Mesenchymal stem cell (in vitro differentiated cells and primary cell): ENCODE data around the gene HNRNPF.
"Not testable (repeated sequence)": the region's sequence is repeated elsewhere in the genome, so short reads cannot be mapped to it uniquely, and the experiment has no call there.

ENCODE experiments used
- DNase-seq: peaks from one replicate; pipeline ENCODE4 v3.0.0-alpha.2; 2013
- H2AFZ ChIP-seq: one replicate; pipeline ENCODE4 v1.6.1; 2013; ENCODE audit warnings: low read depth, mild to moderate bottlenecking, control low read depth, inconsistent platforms, low read length, moderate library complexity
- H2AK5ac ChIP-seq: 2 replicates; pipeline ENCODE4 v1.6.1; 2013; ENCODE audit warnings: low read length, moderate library complexity, mild to moderate bottlenecking, inconsistent platforms; ENCODE audit not compliant: severe bottlenecking
- H2BK120ac ChIP-seq: one replicate; pipeline ENCODE4 v1.6.1; 2013; ENCODE audit warnings: low read depth, mild to moderate bottlenecking, inconsistent platforms, low read length, moderate library complexity
- H2BK12ac ChIP-seq, 2 experiments: one replicate each; pipeline ENCODE4 v1.6.1; 2013; ENCODE audit warnings: inconsistent platforms in 2 of 2, low read length in 2 of 2, mild to moderate bottlenecking in 2 of 2, moderate library complexity in 2 of 2, control low read depth in 1 of 2
- H2BK15ac ChIP-seq: one replicate; pipeline ENCODE4 v1.6.1; 2013; ENCODE audit warnings: mild to moderate bottlenecking, low read depth, inconsistent platforms; ENCODE audit not compliant: poor library complexity, severe bottlenecking
- H2BK5ac ChIP-seq: 2 replicates; pipeline ENCODE4 v1.6.1; 2013; ENCODE audit warnings: low read depth, mild to moderate bottlenecking, low read length, control low read depth, inconsistent platforms; ENCODE audit not compliant: poor library complexity, severe bottlenecking
- H3K14ac ChIP-seq, 2 experiments: one replicate each; pipeline ENCODE4 v1.6.1; 2013; ENCODE audit warnings: inconsistent platforms in 2 of 2, low read length in 2 of 2, control low read depth in 1 of 2, mild to moderate bottlenecking in 1 of 2, moderate library complexity in 1 of 2
- H3K18ac ChIP-seq, 2 experiments: one replicate each; pipeline ENCODE4 v1.6.1; 2013; ENCODE audit warnings: inconsistent platforms in 2 of 2, low read length in 2 of 2, control low read depth in 1 of 2, low read depth in 1 of 2, mild to moderate bottlenecking in 1 of 2
- H3K23ac ChIP-seq, 2 experiments: one replicate each; pipeline ENCODE4 v1.6.1; 2013; ENCODE audit warnings: inconsistent platforms in 2 of 2, low read length in 2 of 2, mild to moderate bottlenecking in 2 of 2, moderate library complexity in 2 of 2, control low read depth in 1 of 2
- H3K27ac ChIP-seq: 2 replicates; pipeline ENCODE4 v1.5.1; 2013; ENCODE audit warnings: mild to moderate bottlenecking, moderate library complexity, low read length, control low read depth, inconsistent platforms; ENCODE audit not compliant: poor library complexity, severe bottlenecking
- H3K27me3 ChIP-seq, 2 experiments: 2 replicates each; pipeline versions ENCODE4 v1.6.1 to v1.7.0; 2013; ENCODE audit warnings: low read length in 2 of 2, mild to moderate bottlenecking in 2 of 2, moderate library complexity in 2 of 2, control low read depth in 1 of 2, inconsistent platforms in 1 of 2; ENCODE audit not compliant: control insufficient read depth in 1 of 2, insufficient read depth in 1 of 2
- H3K36me3 ChIP-seq, 2 experiments: 2 replicates each; pipeline versions ENCODE4 v1.6.1 to v1.7.0; 2013; ENCODE audit warnings: low read length in 2 of 2, control low read depth in 1 of 2, inconsistent platforms in 1 of 2, low read depth in 1 of 2, mild to moderate bottlenecking in 1 of 2; ENCODE audit not compliant: insufficient read depth in 2 of 2, control insufficient read depth in 1 of 2
- H3K4ac ChIP-seq, 2 experiments: one replicate each; pipeline ENCODE4 v1.6.1; 2013; ENCODE audit warnings: inconsistent platforms in 2 of 2, low read length in 2 of 2, mild to moderate bottlenecking in 2 of 2, moderate library complexity in 2 of 2, control low read depth in 1 of 2, low read depth in 1 of 2
- H3K4me1 ChIP-seq: 2 replicates; pipeline ENCODE4 v1.6.1; 2013; ENCODE audit warnings: low read depth, low read length, control low read depth; ENCODE audit not compliant: control insufficient read depth, insufficient read depth
- H3K4me2 ChIP-seq: 2 replicates; pipeline ENCODE4 v1.6.1; 2013; ENCODE audit warnings: low read length, mild to moderate bottlenecking, inconsistent platforms; ENCODE audit not compliant: poor library complexity, severe bottlenecking
- H3K4me3 ChIP-seq, 2 experiments: 2 replicates each; pipeline versions ENCODE4 v1.5.1 to v1.7.0; 2013; ENCODE audit warnings: low read length in 2 of 2, mild to moderate bottlenecking in 2 of 2, control low read depth in 1 of 2, low read depth in 1 of 2; ENCODE audit not compliant: insufficient read depth in 1 of 2
- H3K79me1 ChIP-seq: replicated peaks from 2 replicates; pipeline ENCODE4 v1.6.1; 2013; ENCODE audit warnings: mild to moderate bottlenecking, control low read depth, low read length, inconsistent platforms; ENCODE audit not compliant: poor library complexity, severe bottlenecking
- H3K9ac ChIP-seq: 2 replicates; pipeline ENCODE4 v1.7.0; 2013; ENCODE audit warnings: mild to moderate bottlenecking, low read length, moderate library complexity
- H3K9me3 ChIP-seq: 2 replicates; pipeline ENCODE4 v1.7.0; 2013; ENCODE audit warnings: mild to moderate bottlenecking, low read length; ENCODE audit not compliant: control insufficient read depth
- H4K8ac ChIP-seq: one replicate; pipeline ENCODE4 v1.6.1; 2013; ENCODE audit warnings: inconsistent platforms, mild to moderate bottlenecking, low read length, moderate library complexity
- H4K91ac ChIP-seq: one replicate; pipeline ENCODE4 v1.6.1; 2013; ENCODE audit warnings: mild to moderate bottlenecking, low read length, inconsistent platforms
- WGBS: methylation state at CpG from one replicate; pipeline ENCODE4 v1.1.7; 2013; ENCODE audit warnings: mixed read lengths; 5-methylcytosine and 5-hydroxymethylcytosine counted together

Gene HNRNPF

DNA sequence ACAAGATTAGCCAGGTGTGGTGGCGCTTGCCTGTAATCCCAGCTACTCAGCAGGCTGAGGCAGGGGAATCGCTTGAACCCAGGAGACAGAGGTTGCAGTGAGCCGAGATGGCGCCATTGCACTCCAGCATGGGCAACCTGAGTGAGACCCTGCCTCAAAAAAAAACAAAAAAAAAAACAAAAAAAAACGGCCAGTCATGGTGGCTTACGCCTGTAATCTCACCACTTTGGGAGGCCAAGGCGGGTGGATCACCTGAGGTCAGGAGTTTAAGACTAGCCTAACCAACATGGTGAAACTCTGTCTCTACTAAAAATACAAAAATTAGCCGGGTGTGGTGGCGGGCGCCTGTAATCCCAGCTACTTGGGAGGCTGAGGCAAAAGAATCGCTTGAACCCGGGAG is 17.5 kb upstream of the HNRNPF start:
- not testable (repeated sequence) for H2AFZ ChIP-seq, H3K4me1 ChIP-seq, H3K18ac ChIP-seq, H3K4ac ChIP-seq, H3K9me3 ChIP-seq, H2BK5ac ChIP-seq, H3K36me3 ChIP-seq, H3K4me3 ChIP-seq, H3K23ac ChIP-seq, H3K14ac ChIP-seq, H3K4me2 ChIP-seq, H3K79me1 ChIP-seq, H2AK5ac ChIP-seq, H4K91ac ChIP-seq, DNase-seq, H3K9ac ChIP-seq, H4K8ac ChIP-seq, H2BK120ac ChIP-seq, H3K27ac ChIP-seq, H2BK15ac ChIP-seq, H2BK12ac ChIP-seq, H3K27me3 ChIP-seq
- WGBS: 97% methylated on average over 11 of the region's 12 CpGs

DNA sequence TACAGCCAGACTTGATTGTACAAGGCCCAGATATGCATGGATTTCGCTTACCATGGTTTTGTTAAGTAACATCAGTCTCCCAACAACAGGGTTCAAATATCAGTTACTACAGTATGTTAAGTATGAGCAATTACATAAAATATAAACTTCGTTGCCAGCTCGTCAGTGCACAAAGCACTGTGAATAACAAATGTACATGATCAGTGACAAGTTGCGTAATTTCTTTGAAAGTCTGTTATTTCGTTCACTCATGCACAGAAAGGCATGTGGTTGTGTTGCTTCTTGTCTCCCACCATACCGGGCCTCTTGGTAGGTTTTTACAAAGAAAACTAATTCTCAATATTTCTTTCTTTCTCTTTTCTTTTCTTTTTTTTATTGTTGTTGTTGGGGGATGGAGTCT is 15.4 kb upstream of the HNRNPF start:
- Histone ChIP-seq H3K4ac (no peak overlapping the region), H2BK12ac (no peak overlapping the region), H2AK5ac (no peak overlapping the region), H3K18ac (no peak overlapping the region), H3K14ac (no peak overlapping the region), H2AFZ (no peak overlapping the region), H3K79me1 (no peaks in the 10 kb centered on the region), H4K8ac (no peak overlapping the region), H3K4me3 (no peak overlapping the region), H2BK15ac (no peak overlapping the region), H3K23ac (no peak overlapping the region), H2BK5ac (no peak overlapping the region), H3K4me2 (no peak overlapping the region), H4K91ac (no peak overlapping the region), H3K9me3 (no peaks in the 10 kb centered on the region), H3K27me3 (no peaks in the 10 kb centered on the region), H3K27ac (no peak overlapping the region), H3K4me1 (peaks cover 6% of the 10 kb centered on the region), H2BK120ac (no peak overlapping the region), H3K36me3 (no peaks in the 10 kb centered on the region), H3K9ac (no peak overlapping the region)
- DNase-seq: no peak
- WGBS: 86% methylated on average over 4 of the region's 6 CpGs

GRCh38 chr10:43421944-43422343 is 13.0 kb upstream of the HNRNPF start:
- not testable (repeated sequence) for H3K27me3 ChIP-seq, H3K4me2 ChIP-seq, H3K4me3 ChIP-seq, H2BK12ac ChIP-seq, H4K8ac ChIP-seq, H3K23ac ChIP-seq, H3K36me3 ChIP-seq, H2BK5ac ChIP-seq, H3K4me1 ChIP-seq, H2BK15ac ChIP-seq, H3K14ac ChIP-seq, H2BK120ac ChIP-seq, H2AK5ac ChIP-seq, H2AFZ ChIP-seq, H3K4ac ChIP-seq, H4K91ac ChIP-seq, H3K18ac ChIP-seq, H3K9me3 ChIP-seq, H3K27ac ChIP-seq, H3K79me1 ChIP-seq
- peak overlapping the region; percentile 92 for H3K9ac ChIP-seq
- peak; percentile 37 for DNase-seq
- 82% methylated on average over 3 of the region's 4 CpGs for WGBS

DNA sequence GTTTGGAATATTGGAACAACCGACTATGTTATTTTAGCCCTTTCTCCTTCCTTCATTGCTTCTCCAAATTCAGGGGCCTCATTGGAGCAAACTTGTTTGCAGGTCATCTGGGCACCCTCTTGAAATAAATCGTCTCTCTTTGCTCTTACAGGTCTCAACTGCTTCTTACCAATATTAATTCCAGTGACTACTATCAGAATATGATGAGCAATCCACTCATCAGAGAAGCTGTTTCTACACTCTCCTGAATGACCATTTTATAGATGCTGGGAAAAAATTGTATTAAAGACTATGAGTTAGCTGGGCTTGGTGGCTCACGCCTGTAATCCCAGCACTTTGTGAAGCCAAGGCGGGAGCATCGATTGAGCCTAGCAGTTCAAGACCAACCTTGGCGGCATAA is 12.5 kb upstream of the HNRNPF start:
- Histone ChIP-seq H3K9me3 (no peaks in the 10 kb centered on the region), H2BK12ac (no peak overlapping the region), H3K27ac (no peak overlapping the region), H2AFZ (no peak overlapping the region), H2BK15ac (no peak overlapping the region), H3K4me1 (peaks cover 6% of the 10 kb centered on the region), H4K8ac (no peak overlapping the region), H3K4me2 (no peak overlapping the region), H2BK120ac (no peak overlapping the region), H3K4me3 (peak overlapping the region in 1 of 2 experiments; percentile 83), H3K4ac (no peak overlapping the region), H4K91ac (no peak overlapping the region), H3K18ac (no peak overlapping the region), H3K9ac (peak overlapping the region; percentile 92), H3K27me3 (no peaks in the 10 kb centered on the region), H2AK5ac (no peak overlapping the region), H3K23ac (no peak overlapping the region), H2BK5ac (no peak overlapping the region), H3K36me3 (no peaks in the 10 kb centered on the region), H3K14ac (no peak overlapping the region), H3K79me1 (no peaks in the 10 kb centered on the region)
- peak; percentile 26 for DNase-seq
- WGBS: 99% methylated on average over 6 of the region's 6 CpGs
